H9 (cell line): ENCODE data around the gene FAM174C. TPM values are rescaled to one million over a fixed set of nuclear protein-coding genes. Genes with fewer than 3 reads are reported as not detected.

Experiments
- DNase-seq: peaks from one replicate; pipeline ENCODE4 v3.0.0-alpha.2; 2017
- H2AFZ ChIP-seq: one replicate; pipeline ENCODE4 v1.6.1; 2013; ENCODE audit warnings: mild to moderate bottlenecking, low read length, control low read depth, moderate library complexity
- H2AK5ac ChIP-seq: 2 replicates; pipeline ENCODE4 v1.6.1; 2013; ENCODE audit warnings: low read length, control low read depth, mixed read lengths; ENCODE audit not compliant: insufficient read length
- H2BK120ac ChIP-seq: one replicate; pipeline ENCODE4 v1.6.1; 2013; ENCODE audit warnings: low read depth, mild to moderate bottlenecking, low read length, control low read depth, inconsistent platforms; ENCODE audit not compliant: poor library complexity, severe bottlenecking
- H2BK12ac ChIP-seq: 2 replicates; pipeline ENCODE4 v1.6.1; 2013; ENCODE audit warnings: low read length, control low read depth, mixed read lengths, low read depth; ENCODE audit not compliant: insufficient read length
- H2BK15ac ChIP-seq: 2 replicates; pipeline ENCODE4 v1.6.1; 2013; ENCODE audit warnings: low read depth, low read length, control low read depth
- H2BK20ac ChIP-seq: one replicate; pipeline ENCODE4 v1.6.1; 2013; ENCODE audit warnings: low read depth, mild to moderate bottlenecking, low read length, control low read depth, inconsistent platforms; ENCODE audit not compliant: poor library complexity, severe bottlenecking
- H2BK5ac ChIP-seq: 2 replicates; pipeline ENCODE4 v1.6.1; 2013; ENCODE audit warnings: low read length, control low read depth, mixed read lengths; ENCODE audit not compliant: insufficient read length
- H3K14ac ChIP-seq: 2 replicates; pipeline ENCODE4 v1.6.1; 2013; ENCODE audit warnings: low read length, control low read depth; ENCODE audit not compliant: insufficient read depth
- H3K18ac ChIP-seq: 2 replicates; pipeline ENCODE4 v1.6.1; 2013; ENCODE audit warnings: low read depth, mild to moderate bottlenecking, mixed read lengths, low read length, control low read depth; ENCODE audit not compliant: insufficient read length
- H3K23ac ChIP-seq: 2 replicates; pipeline ENCODE4 v1.6.1; 2013; ENCODE audit warnings: low read length, control low read depth, mixed read lengths, low read depth; ENCODE audit not compliant: insufficient read length
- H3K23me2 ChIP-seq: 2 replicates; pipeline ENCODE4 v1.6.1; 2013; ENCODE audit warnings: low read depth, mild to moderate bottlenecking, mixed read lengths, low read length, control low read depth; ENCODE audit not compliant: insufficient read length, poor library complexity, severe bottlenecking
- H3K27ac ChIP-seq: 2 replicates; pipeline ENCODE4 v1.5.1; 2013; ENCODE audit warnings: low read length, control low read depth, mixed read lengths, low read depth; ENCODE audit not compliant: insufficient read length
- H3K27me3 ChIP-seq: 2 replicates; pipeline ENCODE4 v1.6.1; 2013; ENCODE audit warnings: low read length, control low read depth, inconsistent platforms; ENCODE audit not compliant: insufficient read depth
- H3K4ac ChIP-seq: 2 replicates; pipeline ENCODE4 v1.6.1; 2013; ENCODE audit warnings: low read depth, mild to moderate bottlenecking, control low read depth, inconsistent platforms, low read length, moderate library complexity
- H3K4me1 ChIP-seq: 2 replicates; pipeline ENCODE4 v1.6.1; 2013; ENCODE audit warnings: low read length, control low read depth, inconsistent platforms; ENCODE audit not compliant: insufficient read depth
- H3K4me2 ChIP-seq: 2 replicates; pipeline ENCODE4 v1.6.1; 2013; ENCODE audit warnings: low read length, control low read depth, mixed read lengths; ENCODE audit not compliant: insufficient read length, insufficient read depth
- H3K56ac ChIP-seq: 2 replicates; pipeline ENCODE4 v1.6.1; 2013; ENCODE audit warnings: low read depth, mild to moderate bottlenecking, mixed read lengths, low read length, control low read depth; ENCODE audit not compliant: insufficient read length
- H3K79me1 ChIP-seq: 2 replicates; pipeline ENCODE4 v1.6.1; 2013; ENCODE audit warnings: low read depth, mild to moderate bottlenecking, moderate library complexity, low read length, control low read depth, inconsistent platforms; ENCODE audit not compliant: insufficient read depth, poor library complexity, severe bottlenecking
- H3K79me2 ChIP-seq: 2 replicates; pipeline ENCODE4 v1.6.1; 2013; ENCODE audit warnings: low read length, control low read depth, inconsistent platforms; ENCODE audit not compliant: insufficient read depth
- H3K9ac ChIP-seq: 2 replicates; pipeline ENCODE4 v1.6.1; 2013; ENCODE audit warnings: low read length, control low read depth, mixed read lengths; ENCODE audit not compliant: insufficient read length; ENCODE audit errors: extremely low read depth
- H3K9me3 ChIP-seq: one replicate; pipeline ENCODE4 v1.6.1; 2013; ENCODE audit warnings: low read depth, low read length, inconsistent platforms; ENCODE audit not compliant: control insufficient read depth
- H3T11ph ChIP-seq: one replicate; pipeline ENCODE4 v1.6.1; 2013; ENCODE audit warnings: mild to moderate bottlenecking, low read length, control low read depth, inconsistent platforms
- H4K20me1 ChIP-seq: one replicate; pipeline ENCODE4 v1.6.1; 2013; ENCODE audit not compliant: control insufficient read depth, insufficient read length, insufficient read depth
- H4K5ac ChIP-seq: 2 replicates; pipeline ENCODE4 v1.6.1; 2013; ENCODE audit warnings: low read depth, mild to moderate bottlenecking, mixed read lengths, low read length, control low read depth; ENCODE audit not compliant: insufficient read length
- H4K8ac ChIP-seq: replicated peaks from 2 replicates; pipeline ENCODE4 v1.6.1; 2013; ENCODE audit warnings: low read length, control low read depth, mixed read lengths, low read depth; ENCODE audit not compliant: insufficient read length
- H4K91ac ChIP-seq: 2 replicates; pipeline ENCODE4 v1.6.1; 2013; ENCODE audit warnings: low read depth, mild to moderate bottlenecking, moderate library complexity, mixed read lengths, low read length, control low read depth; ENCODE audit not compliant: insufficient read length
- H3K27ac Mint-ChIP-seq, 3 experiments: 2 replicates in 2 of 3; 3 replicates in 1 of 3; pipeline ENCODE4 v1.8.0; 2020 to 2021; ENCODE audit warnings: mixed read lengths in 3 of 3, mild to moderate bottlenecking in 1 of 3, moderate library complexity in 1 of 3
- H3K27me3 Mint-ChIP-seq: 2 replicates; pipeline ENCODE4 v1.8.0; 2021; ENCODE audit warnings: low read depth, mild to moderate bottlenecking, moderate library complexity, mixed read lengths
- H3K36me3 Mint-ChIP-seq, 3 experiments: 2 replicates in 2 of 3; 3 replicates in 1 of 3; pipeline ENCODE4 v1.8.0; 2020 to 2021; ENCODE audit warnings: low read depth in 3 of 3, mixed read lengths in 3 of 3; ENCODE audit not compliant: insufficient read depth in 1 of 3
- H3K4me1 Mint-ChIP-seq, 2 experiments: 2 replicates each; pipeline ENCODE4 v1.8.0; 2020; ENCODE audit warnings: mixed read lengths in 2 of 2
- H3K4me3 Mint-ChIP-seq, 2 experiments: 2 replicates in 1 of 2; 3 replicates in 1 of 2; pipeline ENCODE4 v1.8.0; 2020 to 2021; ENCODE audit warnings: mild to moderate bottlenecking in 2 of 2, mixed read lengths in 2 of 2, moderate library complexity in 1 of 2
- H3K9me3 Mint-ChIP-seq, 2 experiments: 2 replicates in 1 of 2; 3 replicates in 1 of 2; pipeline ENCODE4 v1.8.0; 2020; ENCODE audit warnings: mild to moderate bottlenecking in 2 of 2, mixed read lengths in 2 of 2, moderate library complexity in 1 of 2
- WGBS: extraction: QIAGEN DNeasy Blood & Tissue Kit; methylation state at CpG from one replicate; pipeline ENCODE4 v1.1.7; 2013; ENCODE audit warnings: missing lambda C conversion rate, low lambda C conversion rate, mixed read lengths; ENCODE audit not compliant: insufficient read length; ENCODE audit errors: extremely low coverage; 5-methylcytosine and 5-hydroxymethylcytosine counted together
- total RNA-seq: library from RNA; stranded (reverse); gene quantifications from 2 replicates; pipeline ENCODE4 v1.2.1, GENCODE V29; 2021
- TF ChIP-seq, protein P1 (sequence below): fragments of 200-600 bp; sonication (generic); conservative IDR thresholded peaks from 3 replicates; pipeline ENCODE4 v1.8.0; 2021; ENCODE audit warnings: antibody characterized with exemption, mild to moderate bottlenecking

The FAM174C gene
- total RNA-seq, 1 experiment from 2014 or later, result 63.0 TPM

GRCh38 chr19:1256646-1257474 lies 18.5 kb upstream of the FAM174C start:
- TF ChIP-seq, protein P1, sequence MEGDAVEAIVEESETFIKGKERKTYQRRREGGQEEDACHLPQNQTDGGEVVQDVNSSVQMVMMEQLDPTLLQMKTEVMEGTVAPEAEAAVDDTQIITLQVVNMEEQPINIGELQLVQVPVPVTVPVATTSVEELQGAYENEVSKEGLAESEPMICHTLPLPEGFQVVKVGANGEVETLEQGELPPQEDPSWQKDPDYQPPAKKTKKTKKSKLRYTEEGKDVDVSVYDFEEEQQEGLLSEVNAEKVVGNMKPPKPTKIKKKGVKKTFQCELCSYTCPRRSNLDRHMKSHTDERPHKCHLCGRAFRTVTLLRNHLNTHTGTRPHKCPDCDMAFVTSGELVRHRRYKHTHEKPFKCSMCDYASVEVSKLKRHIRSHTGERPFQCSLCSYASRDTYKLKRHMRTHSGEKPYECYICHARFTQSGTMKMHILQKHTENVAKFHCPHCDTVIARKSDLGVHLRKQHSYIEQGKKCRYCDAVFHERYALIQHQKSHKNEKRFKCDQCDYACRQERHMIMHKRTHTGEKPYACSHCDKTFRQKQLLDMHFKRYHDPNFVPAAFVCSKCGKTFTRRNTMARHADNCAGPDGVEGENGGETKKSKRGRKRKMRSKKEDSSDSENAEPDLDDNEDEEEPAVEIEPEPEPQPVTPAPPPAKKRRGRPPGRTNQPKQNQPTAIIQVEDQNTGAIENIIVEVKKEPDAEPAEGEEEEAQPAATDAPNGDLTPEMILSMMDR, result no peak
- no CpG with 5 or more reads among the region's 46 CpGs for WGBS
- Mint-ChIP-seq H3K27ac (peak overlapping the region in 1 of 3 experiments; percentile 93; a peak in 2 of 7 replicates), H3K27me3 (no peaks in the 10 kb centered on the region; the same call in 1 of the 2 replicates), H3K36me3 (peaks cover 20 to 58% (median 47%) of the 10 kb centered on the region in 3 experiments), H3K9me3 (no peaks in the 10 kb centered on the region; a peak in 2 of 5 replicates), H3K4me1 (peaks cover 32 to 47% of the 10 kb centered on the region in 2 experiments), H3K4me3 (peak overlapping the region in 1 of 2 experiments; percentile 56; a peak in 1 of 5 replicates)
- no peak for DNase-seq
- Histone ChIP-seq H2AK5ac (no peak overlapping the region), H3K4me1 (no peaks in the 10 kb centered on the region; the same call in 1 of the 2 replicates), H3K79me2 (peaks cover 2% of the 10 kb centered on the region; the same call in 1 of the 2 replicates), H4K5ac (no peak overlapping the region), H3K4ac (no peak overlapping the region), H2BK5ac (no peak overlapping the region), H3K56ac (no peak overlapping the region), H3K4me2 (no peak overlapping the region), H4K91ac (no peak overlapping the region), H4K20me1 (no peaks in the 10 kb centered on the region), H3K23me2 (peaks cover 18% of the 10 kb centered on the region), H3K9ac (no peak overlapping the region), H2BK120ac (no peak overlapping the region), H3K27me3 (no peaks in the 10 kb centered on the region), H3K14ac (no peak overlapping the region; the same call in 1 of the 2 replicates), H3T11ph (no peak overlapping the region), H3K9me3 (no peaks in the 10 kb centered on the region), H4K8ac (no peak overlapping the region), H2BK15ac (no peak overlapping the region), H3K23ac (no peak overlapping the region), H2BK20ac (no peak overlapping the region), H3K79me1 (no peaks in the 10 kb centered on the region), H3K27ac (no peak overlapping the region), H2AFZ (no peak overlapping the region), H2BK12ac (no peak overlapping the region), H3K18ac (no peak overlapping the region)
